NB4 (cell line): ENCODE measurements around the gene AVL9.
A peak's percentile ranks its signal among the peaks of the same experiment; 100 is the strongest.

Experiments used
- DNase-seq: peaks from one replicate; pipeline ENCODE4 v3.0.0; 2010; ENCODE audit warnings: low read depth
- H3K4me3 ChIP-seq: one replicate; pipeline ENCODE4 v1.5.1; 2011; ENCODE audit warnings: mild to moderate bottlenecking, low read depth, low read length, moderate library complexity
- MYC ChIP-seq: IDR thresholded peaks from 2 replicates; pipeline ENCODE4 v1.6.1; 2011; ENCODE audit warnings: low read depth, low read length
- POLR2A ChIP-seq: IDR thresholded peaks from 2 replicates; pipeline ENCODE4 v1.6.1; 2011; ENCODE audit warnings: mild to moderate bottlenecking; ENCODE audit not compliant: insufficient read length; ENCODE audit errors: extremely low read depth
- TF ChIP-seq, protein P1 (sequence below): IDR thresholded peaks from one replicate; pipeline ENCODE4 v1.5.1; 2012; ENCODE audit warnings: low read depth, low read length
- TF ChIP-seq, protein P2 (sequence below): IDR thresholded peaks from 2 replicates; pipeline ENCODE4 v1.6.1; 2011; ENCODE audit warnings: low read depth, low read length

The AVL9 gene

DNA sequence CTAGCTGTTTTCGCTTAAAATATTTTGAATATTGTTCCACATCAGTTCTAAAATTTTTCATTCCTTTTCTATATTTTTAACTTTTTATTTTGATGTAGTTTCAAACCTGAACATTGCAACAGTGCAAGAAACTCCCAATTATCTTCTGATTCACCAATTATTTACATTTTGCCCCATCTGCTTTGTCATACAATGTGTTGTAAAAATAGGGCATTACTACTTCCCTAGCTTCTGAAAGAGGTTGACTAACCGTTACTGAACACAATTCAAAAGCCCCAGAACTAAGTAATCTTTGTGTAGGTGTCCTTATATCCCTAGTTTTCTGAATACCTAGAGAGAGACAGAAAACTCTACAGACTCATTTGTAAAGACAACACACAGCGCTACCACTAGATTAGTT is 86.7 kb downstream of the AVL9 start:
- no peak overlapping the region for H3K4me3 ChIP-seq
- no peak for DNase-seq
- no peak for TF ChIP-seq POLR2A
- TF ChIP-seq MYC = no peak
- TF ChIP-seq, protein P1, sequence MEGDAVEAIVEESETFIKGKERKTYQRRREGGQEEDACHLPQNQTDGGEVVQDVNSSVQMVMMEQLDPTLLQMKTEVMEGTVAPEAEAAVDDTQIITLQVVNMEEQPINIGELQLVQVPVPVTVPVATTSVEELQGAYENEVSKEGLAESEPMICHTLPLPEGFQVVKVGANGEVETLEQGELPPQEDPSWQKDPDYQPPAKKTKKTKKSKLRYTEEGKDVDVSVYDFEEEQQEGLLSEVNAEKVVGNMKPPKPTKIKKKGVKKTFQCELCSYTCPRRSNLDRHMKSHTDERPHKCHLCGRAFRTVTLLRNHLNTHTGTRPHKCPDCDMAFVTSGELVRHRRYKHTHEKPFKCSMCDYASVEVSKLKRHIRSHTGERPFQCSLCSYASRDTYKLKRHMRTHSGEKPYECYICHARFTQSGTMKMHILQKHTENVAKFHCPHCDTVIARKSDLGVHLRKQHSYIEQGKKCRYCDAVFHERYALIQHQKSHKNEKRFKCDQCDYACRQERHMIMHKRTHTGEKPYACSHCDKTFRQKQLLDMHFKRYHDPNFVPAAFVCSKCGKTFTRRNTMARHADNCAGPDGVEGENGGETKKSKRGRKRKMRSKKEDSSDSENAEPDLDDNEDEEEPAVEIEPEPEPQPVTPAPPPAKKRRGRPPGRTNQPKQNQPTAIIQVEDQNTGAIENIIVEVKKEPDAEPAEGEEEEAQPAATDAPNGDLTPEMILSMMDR = no peak
- TF ChIP-seq, protein P2, sequence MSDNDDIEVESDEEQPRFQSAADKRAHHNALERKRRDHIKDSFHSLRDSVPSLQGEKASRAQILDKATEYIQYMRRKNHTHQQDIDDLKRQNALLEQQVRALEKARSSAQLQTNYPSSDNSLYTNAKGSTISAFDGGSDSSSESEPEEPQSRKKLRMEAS = no peak

DNA sequence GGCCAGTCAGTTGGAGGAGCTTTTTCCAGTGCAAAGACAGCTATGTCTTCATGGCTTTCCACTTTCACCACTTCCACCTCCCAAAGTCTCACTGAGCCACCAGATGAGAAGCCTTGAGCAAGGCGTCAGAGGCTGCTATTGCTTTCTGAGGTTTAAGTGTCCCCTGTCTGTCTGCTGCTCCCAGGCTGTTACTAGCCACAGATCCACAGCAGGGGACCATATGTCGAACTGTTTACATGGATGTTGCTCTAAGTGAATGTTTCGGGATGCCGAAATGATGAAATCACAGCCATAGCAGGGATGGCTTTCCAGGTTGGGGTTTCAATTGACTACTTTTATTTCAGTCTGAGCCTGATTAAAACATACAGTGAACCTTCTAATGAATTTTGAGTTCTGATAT is 88.5 kb downstream of the AVL9 start:
- TF ChIP-seq, protein P1 = no peak
- DNase-seq = peak; percentile 52
- no peak overlapping the region for H3K4me3 ChIP-seq

DNA sequence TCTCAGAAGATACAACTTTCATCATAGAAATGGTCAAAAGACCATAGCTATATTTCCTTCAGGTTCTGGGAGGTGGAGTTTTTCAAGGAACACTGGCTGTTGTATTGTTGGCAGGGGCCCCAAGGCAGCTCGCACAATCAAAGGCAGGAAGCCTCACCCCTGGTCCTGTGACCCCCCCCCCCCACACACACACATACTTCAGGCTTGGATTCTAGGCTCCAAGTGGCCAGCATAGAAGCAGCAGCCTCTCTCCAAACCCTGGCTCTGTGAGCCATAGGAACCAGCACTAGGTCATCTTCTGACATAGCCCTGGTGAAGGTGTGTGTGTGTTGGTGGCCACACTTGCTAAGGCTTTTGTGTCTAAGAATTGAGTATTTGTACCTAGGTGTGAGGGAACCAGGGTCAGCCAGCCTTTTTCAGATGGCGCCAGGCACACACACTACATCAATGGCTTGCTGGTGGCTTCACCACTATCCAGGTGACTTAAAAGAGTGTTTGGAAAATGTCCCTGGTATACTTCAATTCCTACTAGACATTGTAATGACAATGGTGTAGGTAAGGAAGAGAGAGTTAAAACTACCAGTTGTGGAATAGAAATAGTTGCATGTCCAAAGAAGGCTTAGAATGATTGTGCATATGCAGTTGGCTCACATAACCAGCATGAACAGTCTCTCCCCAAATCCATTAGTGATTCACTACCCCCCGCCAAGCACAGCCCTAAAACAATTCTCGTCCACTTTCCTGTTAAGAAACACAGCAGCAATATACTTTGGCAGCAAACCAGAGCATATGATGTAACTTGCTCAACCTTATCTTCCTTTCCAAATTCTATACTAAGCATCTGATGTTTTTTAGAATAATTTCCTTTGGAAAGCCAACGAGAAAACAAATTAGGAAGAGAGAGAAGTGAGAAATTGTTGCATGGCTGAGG is 91.3 kb downstream of the AVL9 start:
- peak; percentile 98 for DNase-seq
- TF ChIP-seq MYC (peak; percentile 79), POLR2A (peak; percentile 15)
- TF ChIP-seq, protein P1 = no peak
- TF ChIP-seq, protein P2 = peak; percentile 61; the same call in 1 of the 2 replicates
- H3K4me3 ChIP-seq = peak overlapping the region; percentile 46

DNA sequence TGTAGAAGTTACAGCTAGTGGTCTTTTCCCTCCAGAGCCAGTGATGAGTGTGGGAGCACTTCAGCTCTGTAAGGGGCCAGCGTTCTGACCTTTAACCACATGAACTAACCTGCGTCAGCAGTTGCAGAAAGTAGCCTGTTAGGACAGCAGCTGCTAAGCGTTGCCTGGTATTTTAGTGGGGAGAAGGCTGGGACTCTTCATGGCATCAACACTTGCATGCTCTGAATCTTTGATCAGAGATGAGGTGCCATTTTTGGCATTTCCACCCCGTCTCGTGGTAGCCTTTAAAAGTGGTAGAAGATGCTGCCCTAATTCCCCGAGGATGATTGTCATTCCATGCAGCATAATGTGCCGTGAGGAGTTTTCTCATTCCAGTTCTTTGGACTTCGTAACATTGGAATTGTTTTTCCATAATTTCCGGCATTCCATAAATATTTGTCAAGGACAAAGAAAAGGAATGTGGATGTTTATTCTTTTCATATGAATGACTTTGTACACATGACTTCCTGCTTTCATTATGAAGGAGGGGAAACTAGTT is 92.2 kb downstream of the AVL9 start:
- TF ChIP-seq, protein P2 = peak; percentile 61
- TF ChIP-seq, protein P1 = no peak
- H3K4me3 ChIP-seq = peak overlapping the region; percentile 46
- peak; percentile 93 for DNase-seq

DNA sequence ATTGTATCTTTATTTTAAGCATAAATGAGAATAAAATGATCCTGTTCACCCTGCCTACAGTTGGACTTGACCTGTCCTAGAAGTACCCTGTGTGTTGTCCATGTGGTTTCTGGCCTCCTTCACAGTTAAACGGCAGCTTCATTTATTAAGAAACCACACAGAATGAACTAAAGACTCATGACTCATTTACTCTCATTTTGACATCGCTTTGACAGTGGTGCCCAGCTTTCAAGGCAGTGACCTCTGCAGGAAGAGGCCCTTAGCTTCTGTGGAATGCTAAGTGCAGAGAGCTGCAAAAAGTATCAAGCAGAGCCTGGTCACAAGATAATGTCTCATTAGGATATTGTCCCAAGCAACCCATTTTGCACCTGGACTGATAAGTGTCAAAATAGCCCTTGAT is 93.4 kb downstream of the AVL9 start:
- peak; percentile 98 for DNase-seq
- peak overlapping the region; percentile 27 for H3K4me3 ChIP-seq
- TF ChIP-seq MYC (peak; percentile 97), POLR2A (peak; percentile 20)
- TF ChIP-seq, protein P1 = peak; percentile 37
- TF ChIP-seq, protein P2 = peak; percentile 95

DNA sequence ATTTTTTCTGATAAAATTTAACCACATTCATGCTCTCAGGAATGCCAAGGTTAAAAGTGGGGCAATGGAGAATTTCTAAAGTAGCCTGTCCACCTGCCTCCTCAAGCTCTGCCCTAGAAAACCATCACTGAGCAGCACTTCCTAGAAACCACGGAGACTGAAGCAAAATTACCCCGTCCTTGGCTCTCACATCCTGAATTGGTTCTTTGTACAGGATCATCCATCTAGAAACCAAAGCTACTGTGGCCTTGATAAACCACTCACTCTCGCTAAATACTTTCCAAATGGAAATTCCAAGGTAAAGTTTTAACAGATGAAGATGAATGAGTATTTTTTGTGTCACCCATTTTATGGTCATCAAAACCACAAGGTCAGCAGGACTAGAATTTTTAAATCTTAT is 96.6 kb downstream of the AVL9 start:
- TF ChIP-seq, protein P2 = no peak
- no peak for TF ChIP-seq POLR2A
- no peak for TF ChIP-seq MYC
- TF ChIP-seq, protein P1 = no peak
- no peak for DNase-seq
- no peak overlapping the region for H3K4me3 ChIP-seq
